Measurements from ENCODE around the gene ZNF560.
"Not testable (repeated sequence)": the region's sequence is repeated elsewhere in the genome, so short reads cannot be mapped to it uniquely, and the experiment has no call there.

Gene ZNF560

DNA sequence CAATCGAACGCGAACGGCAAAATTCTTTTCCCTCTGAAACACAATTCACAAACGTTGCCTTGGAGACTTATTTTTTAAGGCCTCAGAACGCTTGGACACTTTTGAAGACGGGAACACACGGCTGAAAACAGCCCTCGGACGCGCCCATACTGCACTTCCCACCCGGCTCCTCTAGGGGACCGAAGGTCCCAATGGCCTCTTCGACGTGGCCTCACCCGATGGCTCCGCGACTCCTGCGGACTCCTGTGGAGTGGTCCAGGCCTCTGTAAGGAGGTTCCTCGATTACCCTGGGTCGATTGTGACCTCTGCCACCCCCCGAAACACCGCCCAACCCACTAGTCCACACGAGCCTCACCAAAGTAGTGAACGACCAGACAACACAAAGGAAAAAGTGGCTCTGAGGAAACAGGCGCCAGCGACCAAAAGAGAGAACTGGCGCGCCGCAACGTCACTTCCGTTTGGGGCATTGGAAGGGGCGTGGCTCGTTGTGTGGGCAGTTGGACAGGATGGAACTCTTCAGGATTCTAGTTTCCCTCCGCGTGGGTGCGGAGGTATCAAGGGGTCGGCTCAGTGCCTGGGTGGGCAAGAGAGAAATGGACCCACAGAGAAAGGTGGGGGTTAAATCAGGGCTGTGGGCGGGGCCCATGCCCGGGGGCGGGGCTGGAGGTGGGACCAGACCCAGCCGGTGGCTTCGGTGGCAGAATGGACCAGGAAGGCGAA, at the start of gene ZNF560:
Gene ZNF560, minus strand, starts transcription at position 434 of the 720 bp plus-strand sequence. CDS start 23,303 bp downstream, outside the sequence.
- no peak for DNase-seq (ENCODE audit: low read depth in 2 of 2, low spot score in 1 of 2)

DNA sequence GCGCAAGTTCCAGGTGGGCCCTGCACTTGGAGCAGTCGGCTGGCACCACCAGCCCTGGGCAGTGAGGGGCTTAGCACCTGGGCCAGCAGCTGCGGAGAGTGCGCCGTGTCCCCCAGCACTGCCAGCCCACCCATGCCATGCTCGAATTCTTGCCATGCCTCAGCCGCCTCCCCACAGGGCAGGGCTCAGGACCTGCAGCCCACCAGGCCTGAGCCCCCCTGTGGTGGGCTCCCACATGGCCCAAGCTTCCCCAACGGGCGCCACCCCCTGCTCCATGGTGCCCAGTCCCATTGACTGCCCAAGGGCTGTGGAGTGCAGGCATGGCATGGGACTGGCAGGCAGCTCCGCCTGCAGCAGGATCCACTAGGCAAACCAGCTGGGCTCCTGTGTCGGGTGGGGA, 49.5 kb upstream of the ZNF560 start:
- DNase-seq (ENCODE audit: low read depth in 2 of 2, low spot score in 1 of 2), result no peak

DNA sequence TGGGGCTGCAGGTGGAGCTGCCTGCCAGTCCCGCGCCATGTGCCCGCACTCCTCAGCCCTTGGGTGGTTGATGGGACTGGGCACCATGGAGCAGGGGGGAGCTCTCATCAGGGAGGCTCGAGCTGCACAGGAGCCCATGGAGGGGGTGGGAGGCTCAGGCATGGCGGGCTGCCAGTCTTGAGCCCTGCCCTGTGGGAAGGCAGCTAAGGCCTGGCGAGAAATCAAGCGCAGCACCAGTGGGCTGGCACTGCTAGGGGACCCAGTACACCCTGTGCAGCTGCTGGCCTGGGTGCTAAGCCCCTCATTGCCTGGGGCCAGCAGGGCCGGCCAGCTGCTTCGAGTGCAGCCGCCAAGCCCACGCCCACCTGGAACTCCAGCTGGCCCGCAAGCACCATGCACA, 42.9 kb upstream of the ZNF560 start:
- DNase-seq (ENCODE audit: low read depth in 2 of 2, low spot score in 1 of 2), result not testable (repeated sequence)

DNA sequence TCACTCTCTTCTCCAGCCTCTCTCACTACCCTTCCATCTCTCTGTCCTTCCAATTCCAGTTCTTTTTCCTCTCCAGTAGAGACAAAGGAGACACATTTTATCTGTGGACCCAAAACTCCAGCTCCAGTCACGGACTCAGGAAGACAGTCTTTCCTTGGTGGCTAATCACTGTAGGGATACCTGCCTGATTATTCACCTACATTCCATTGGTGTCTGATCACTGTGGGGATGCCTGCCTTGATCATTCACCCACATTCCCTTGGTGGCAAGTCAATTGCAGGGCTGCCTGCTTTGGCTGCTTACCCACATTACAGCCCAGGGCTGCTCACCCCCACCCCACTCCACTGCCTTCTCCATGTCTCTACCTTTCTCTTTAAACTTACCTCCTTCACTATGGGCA, 41.5 kb upstream of the ZNF560 start:
- DNase-seq (ENCODE audit: low read depth in 2 of 2, low spot score in 1 of 2), result not testable (repeated sequence)

DNA sequence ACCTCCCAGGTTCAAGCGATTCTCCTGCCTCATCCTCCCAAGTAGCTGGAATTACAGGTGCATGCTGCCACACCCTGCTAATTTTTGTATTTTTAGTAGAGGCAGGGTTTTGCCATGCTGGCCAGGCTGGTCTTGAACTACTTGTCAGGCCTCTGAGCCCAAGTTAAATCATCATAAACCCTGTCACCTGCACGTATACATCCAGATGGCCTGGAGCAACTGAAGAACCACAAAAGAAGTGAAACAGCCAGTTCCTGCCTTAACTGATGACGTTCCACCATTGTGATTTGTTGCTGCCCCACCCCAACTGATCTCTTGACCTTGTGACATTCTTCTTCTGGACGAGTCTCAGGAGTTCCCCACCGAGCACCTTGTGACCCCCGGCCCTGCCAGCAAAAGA, 40.8 kb upstream of the ZNF560 start:
- DNase-seq (ENCODE audit: low read depth in 2 of 2, low spot score in 1 of 2), result not testable (repeated sequence)

DNA sequence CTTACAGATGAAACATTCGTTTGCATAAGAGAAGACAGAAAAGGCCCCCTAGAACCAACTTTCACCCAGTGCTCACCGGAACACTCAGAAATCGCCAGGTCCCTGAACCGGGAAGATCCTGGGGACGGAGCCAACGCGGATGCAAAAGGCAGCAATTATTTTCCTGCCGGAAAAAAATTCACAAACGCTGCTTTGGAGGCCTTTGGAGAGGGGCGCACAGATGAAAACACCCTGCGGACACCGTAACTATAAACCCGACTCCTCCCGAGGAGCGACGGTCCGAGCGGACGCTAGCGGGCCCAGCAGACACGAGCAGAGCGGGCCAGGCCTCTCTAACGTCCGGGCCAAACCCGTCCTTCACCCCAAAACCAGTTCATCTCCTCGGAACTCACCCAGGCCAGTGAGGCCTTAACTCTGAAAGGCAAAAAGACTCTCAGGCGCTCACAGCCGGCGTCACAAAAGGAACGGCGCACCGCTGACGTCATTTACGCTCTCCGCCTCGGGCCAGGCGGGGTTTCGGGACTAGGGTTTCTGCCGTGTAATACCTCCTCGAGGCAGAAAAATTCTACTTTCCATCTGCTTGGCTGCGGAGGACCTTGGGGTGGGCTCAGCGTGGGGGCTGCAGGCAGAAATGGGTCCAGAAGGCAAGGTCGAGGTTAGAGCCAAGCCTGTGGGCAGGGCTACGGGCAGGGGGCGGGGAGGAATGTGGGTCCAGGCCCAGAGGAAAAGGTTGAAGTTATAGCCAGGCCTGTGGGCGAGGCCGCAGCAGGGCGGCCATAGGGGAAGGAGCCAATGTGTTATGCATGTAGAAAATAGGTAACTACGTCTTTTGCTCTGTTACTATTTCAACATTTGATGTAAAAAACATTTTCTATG, 40.0 kb upstream of the ZNF560 start, which contains the start of gene ZNF426:
Gene ZNF426, minus strand, starts transcription at position 463 of the 876 bp plus-strand sequence. CDS start 2,413 bp downstream, outside the sequence.
- peak; percentile 67 to 70 for DNase-seq (ENCODE audit: low read depth in 2 of 2, low spot score in 1 of 2)

DNA sequence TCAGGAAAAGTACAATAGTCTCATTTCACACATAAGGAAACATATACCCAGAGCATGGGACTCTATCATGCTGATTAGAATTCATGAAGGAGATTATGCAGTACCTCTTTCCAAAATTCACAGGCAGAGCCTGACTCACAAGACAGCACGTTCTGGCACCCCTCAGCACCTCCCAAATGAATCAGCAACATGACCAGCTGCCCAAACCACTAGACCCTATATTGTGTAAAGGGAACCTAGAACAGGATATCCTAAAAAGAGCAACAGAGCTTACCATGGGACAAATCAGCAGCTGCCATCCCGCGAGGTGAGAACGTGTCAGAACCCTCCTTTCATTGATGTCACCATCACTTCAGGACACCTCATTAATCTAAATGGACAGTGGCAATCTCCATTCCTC, 37.5 kb upstream of the ZNF560 start:
- DNase-seq (ENCODE audit: low read depth in 2 of 2, low spot score in 1 of 2), result no peak

DNA sequence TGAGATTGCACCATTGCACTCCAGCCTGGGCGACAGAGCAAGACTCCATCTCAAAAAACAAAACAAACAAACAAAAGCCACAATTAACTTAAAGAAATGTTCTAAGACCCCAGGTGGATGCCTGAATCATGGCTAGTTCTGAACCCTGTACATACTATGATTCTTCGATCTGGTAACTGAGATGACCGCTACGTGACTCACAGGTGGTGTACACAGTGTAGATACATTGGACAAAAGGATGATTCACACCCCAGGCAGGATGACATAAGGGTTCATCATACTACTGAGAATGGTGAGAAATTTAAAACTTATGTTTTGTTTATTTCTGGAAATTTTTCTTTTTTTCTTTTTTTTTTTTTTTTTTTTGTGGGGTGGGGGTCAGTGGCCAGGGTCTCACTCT, 33.5 kb upstream of the ZNF560 start:
- DNase-seq (ENCODE audit: low read depth in 2 of 2, low spot score in 1 of 2), result no peak

DNA sequence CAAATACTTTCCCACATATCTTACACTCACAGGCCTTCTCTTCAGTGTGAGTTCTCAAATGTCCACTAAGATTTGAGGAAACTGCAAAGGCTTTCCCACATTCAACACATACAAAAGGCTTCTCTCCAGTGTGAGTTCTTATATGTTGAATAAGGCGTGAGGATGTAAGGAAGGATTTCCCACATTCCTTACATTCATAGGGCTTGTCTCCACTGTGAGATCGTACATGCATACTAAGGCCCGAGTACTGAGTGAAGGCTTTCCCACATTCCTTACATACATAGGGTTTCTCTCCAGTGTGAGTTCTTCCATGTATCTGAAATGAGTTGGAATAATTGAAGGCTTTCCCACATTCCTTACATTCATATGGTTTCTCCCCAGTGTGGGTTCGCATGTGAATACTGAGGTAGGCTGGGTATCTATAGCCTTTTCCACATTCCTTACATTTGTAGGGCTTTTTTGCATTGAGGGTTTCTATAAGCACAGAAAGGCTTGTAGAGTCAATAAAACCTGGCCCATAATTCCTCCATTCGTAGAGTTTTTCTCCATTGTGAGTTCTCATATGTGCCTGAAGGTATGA, 30.4 kb upstream of the ZNF560 start:
- no peak for DNase-seq (ENCODE audit: low read depth in 2 of 2, low spot score in 1 of 2)

DNA sequence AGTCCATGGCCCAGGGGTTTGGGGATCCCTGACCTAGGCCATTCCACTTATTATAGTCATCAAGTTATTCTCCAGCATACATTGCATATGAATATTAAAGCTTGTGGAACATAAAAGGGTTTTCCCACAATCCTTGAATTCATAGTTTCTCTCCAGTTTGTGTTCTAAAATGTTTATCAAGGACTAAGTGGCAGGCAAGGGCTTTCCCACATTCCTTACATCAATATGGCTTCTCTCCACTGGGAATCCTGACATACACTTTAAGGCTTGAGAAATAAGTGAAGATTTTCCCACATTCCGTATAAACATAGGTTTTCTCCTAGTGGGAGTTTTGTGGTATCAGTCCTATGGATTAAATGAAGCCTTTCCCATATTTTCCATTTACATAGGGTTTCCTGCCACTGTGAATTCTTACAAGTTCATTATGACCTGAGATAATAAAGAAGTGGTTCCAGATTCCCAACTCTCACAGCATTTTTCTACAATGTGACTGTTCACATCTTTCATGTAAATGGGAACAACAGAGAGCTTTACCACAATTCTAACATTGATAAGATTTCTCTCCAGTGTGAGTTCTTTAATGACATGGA, 25.6 kb upstream of the ZNF560 start:
- DNase-seq (ENCODE audit: low read depth in 2 of 2, low spot score in 1 of 2), result no peak

DNA sequence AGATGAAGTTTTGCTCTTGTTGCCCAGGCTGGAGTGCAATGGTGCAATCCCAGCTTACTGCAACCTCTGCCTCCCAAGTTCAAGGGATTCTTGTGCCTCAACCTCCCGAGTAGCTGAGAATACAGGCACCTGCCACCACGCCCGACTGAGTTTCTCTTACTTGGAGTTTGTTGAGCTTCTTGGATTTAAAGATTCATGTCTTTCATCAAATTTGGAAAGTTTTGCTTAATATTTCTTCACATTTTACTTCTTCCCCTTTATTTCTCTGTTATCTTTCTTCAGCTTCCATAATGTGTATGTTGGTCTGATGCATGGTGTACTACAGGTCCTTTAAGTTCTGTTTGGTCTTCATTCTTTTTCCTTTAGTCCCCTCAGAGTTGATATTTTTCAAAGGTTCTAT, 8.9 kb upstream of the ZNF560 start:
- no peak for DNase-seq (ENCODE audit: low read depth in 2 of 2, low spot score in 1 of 2)

DNA sequence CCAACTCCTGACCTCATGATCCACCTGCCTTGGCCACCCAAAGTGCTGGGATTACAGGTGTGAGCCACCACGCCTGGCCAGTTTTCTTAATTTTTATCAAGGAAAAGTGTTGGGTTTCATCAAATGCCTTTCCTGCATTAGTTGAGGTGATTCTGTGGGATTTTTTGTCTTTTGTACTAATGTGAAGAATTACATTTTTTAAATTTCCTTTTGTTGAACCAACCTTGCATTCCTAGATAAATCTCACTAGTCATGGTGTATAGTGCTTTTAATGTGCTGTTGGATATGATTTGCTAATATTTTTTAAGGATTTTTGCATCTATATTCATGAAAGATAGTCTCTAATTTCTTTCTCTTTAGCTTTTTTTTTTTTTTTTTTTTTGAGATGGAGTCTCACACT, 2.4 kb upstream of the ZNF560 start:
- DNase-seq (ENCODE audit: low read depth in 2 of 2, low spot score in 1 of 2), result no peak

DNA sequence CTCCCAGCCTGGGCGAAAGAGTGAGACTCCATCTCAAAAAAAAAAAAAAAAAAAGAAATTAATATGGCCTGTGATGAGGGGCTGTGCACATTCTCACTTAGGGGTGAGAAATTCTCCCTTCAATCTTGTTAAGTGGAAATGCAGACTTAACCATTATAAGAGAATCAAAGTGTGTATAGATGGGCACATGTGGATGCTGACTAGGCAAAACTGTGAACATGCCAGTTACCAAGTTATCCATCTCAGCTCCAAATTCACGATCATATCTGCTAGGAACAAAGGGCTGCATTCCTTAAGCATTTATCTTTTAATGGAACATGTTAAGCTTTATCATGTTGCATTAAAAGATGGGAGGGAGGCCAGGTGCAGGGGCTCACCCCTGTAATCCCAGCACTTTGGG, 4.3 kb downstream of the ZNF560 start:
- no peak for DNase-seq (ENCODE audit: low read depth in 2 of 2, low spot score in 1 of 2)

DNA sequence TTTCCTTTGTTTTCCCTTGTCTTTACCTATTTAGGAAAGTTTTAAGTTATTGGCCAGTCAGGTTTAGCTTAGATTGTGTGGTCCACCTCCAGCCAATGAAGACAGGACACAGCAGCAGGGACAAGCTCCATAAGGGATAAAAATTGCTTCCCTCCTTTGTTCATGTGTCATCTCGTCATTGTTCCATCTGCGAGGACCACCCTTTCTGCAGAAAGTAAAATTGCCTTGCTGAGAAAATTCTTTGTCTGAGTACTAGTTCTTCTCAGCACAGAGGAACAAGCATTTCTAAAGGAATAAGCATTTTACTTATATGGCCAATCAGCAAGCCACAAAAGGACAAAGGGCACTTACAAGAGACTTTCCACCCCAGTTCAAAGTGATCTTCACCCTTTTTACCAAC, 11.4 kb downstream of the ZNF560 start:
- DNase-seq (ENCODE audit: low read depth in 2 of 2, low spot score in 1 of 2), result no peak

DNA sequence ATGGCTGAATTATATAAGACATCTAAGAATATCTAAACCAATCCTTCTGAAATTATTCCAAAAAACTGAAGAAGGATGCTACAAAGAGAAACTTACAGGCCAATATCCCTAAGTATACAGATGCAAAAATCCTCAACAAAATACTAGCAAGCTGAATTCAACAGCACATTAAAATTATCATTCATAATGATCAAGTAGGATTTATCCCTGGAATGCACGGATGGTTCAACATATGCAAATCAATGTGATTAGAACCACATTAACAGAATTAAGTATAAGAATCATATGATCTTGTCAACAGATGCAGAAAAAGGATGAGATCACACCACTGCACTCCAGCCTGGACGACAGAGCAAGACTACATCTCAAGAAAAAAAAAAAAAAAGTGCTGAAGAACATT, 13.3 kb downstream of the ZNF560 start:
- no peak for DNase-seq (ENCODE audit: low read depth in 2 of 2, low spot score in 1 of 2)

DNA sequence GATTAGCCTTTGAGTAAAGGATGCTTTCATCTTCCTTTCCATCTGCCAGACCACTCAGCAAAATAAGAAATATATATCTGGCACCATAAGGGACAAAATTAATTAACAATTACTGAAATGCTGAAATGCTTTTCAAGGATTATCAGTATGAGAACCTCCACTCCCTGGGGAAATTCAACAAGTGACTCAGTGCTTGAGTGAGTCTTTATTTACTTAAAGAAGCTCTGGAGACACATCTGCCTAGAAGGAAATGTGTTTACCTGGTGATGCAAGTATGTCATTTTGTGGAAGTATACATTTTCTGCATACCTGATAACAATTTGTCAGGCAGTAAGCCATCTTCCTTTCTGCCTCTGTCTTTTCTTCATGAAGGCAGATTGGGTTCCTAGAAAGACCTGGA, 23.4 kb downstream of the ZNF560 start:
- no peak for DNase-seq (ENCODE audit: low read depth in 2 of 2, low spot score in 1 of 2)

DNA sequence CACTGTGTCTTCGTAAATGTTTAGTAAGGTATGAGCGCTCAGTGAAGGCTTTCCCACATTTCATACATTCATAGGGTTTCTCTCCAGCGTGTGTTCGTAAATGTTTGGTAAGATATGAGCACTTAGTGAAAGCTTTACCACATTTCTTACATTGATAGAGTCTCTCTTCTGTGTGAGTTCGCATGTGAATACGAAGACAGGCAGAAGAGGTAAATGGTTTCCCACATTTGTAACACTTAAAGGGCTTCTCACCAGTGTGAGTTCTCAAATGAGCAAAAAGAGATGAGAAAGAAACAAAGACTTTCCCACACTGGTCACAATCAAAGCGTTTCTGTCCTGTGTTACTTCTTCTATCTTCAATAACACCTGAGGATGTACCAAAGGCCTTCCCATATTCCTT, 31.3 kb downstream of the ZNF560 start:
- DNase-seq (ENCODE audit: low read depth in 2 of 2, low spot score in 1 of 2), result no peak

DNA sequence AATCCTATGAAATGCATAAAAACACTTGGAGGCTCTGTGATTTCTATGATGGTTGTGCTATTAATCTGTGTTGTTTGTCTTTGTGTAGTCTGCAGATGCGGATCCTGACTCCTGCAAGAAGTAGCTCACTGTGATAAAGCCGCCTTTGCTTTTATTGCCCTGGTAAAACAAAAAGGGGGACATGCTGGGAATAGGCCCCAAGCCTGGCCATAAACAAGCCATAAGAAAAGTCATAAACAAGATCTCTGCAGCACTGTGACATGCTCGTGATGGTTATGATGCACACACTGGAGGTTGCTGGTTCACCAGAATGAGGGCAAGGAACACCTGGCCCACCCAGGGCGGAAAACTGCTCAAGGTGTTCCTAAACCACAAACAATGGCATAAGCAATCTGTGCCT, 36.5 kb downstream of the ZNF560 start:
- no peak for DNase-seq (ENCODE audit: low read depth in 2 of 2, low spot score in 1 of 2)

DNA sequence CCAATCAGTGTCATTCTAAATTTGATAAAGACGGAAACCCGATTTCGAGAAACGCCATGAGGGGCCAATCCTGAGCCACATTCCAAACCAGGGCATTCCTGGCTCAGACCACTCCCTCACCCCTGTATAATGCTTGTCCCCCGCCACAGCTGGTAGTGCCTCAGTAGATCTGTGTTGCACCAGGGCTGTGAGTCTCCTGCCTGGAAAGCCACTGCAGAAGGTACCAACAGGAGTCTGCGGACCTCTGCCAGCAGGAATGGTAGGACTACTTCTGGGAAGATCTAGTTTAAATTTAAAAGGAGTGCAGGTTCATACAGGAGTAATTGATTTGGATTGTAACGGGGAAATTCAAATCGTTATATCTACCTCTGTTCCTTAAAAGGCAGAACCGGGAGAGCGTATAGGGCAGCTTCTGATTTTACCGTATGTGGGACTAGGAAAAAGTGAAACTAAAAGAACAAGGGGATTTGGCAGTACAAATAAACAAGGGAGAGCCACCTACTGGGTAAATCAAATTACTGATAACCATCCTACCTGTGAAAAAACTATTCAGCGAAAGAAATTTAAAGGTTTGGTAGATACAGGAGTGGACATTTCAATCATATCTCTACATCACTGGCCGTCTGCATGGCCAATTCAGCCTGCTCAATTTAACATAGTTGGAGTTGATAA, 42.3 kb downstream of the ZNF560 start:
- no peak for DNase-seq (ENCODE audit: low read depth in 2 of 2, low spot score in 1 of 2)

DNA sequence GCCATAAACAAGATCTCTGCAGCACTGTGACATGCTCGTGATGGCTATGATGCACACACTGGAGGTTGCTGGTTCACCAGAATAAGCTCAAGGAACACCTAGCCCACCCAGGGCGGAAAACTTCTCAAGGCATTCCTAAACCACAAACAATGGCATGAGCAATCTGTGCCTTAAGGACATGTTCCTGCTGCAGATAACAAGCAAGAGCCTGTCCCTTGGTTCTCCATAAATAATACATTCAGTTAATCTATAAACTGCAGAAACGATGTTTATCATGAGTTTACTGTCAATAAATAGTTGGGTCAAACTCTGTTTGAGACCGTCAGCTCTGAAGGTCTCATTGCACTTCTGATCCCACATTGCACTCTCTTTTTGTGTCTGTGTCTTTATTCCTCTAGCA, 44.5 kb downstream of the ZNF560 start:
- no peak for DNase-seq (ENCODE audit: low read depth in 2 of 2, low spot score in 1 of 2)

DNA sequence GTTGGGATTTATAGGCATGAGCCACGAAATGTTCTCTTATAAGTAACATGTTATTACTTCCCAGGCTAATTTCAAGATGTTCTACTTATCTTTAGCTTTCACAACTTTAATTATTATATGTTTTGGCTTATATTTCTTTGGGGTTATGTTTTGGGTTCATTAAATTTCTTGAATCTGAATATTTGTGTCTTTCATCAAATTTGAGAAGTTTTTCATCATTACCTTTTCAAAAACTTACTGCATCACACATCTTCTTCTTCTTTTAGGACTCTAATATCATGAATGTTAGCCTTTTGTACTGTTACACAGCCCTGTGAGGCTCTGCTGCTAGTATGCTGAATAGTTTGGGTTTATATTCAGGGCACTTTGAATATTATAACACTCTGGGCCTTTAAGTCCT, 53.4 kb downstream of the ZNF560 start:
- no peak for DNase-seq (ENCODE audit: low read depth in 2 of 2, low spot score in 1 of 2)
